NCI-H128 (cell line): ENCODE data around the gene C2CD4D.

Source experiments
- DNase-seq: peaks from one replicate; lab custom pipeline; 2025; ENCODE audit not compliant: unreplicated experiment; lab: John Stamatoyannopoulos, UW

Gene C2CD4D

DNA sequence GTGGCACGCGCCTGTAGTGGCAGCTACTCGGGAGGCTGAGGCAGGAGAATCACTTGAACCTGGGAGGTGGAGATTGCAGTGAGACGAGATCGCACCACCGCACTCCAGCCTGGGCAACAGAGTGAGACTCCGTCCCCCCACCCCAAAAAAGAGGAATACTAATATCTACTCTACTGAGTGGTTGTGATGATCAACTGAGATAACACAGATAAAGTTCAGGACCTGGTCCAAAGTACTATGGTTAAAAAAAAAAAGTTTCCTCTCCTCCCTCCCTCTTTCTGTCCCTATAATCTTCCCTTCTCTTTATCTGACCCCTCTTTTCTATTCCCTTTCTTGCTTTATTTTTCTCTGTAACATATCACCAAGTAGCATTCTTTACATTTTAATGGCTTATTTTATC is 4.0 kb downstream of the C2CD4D start:
- no peak for DNase-seq

DNA sequence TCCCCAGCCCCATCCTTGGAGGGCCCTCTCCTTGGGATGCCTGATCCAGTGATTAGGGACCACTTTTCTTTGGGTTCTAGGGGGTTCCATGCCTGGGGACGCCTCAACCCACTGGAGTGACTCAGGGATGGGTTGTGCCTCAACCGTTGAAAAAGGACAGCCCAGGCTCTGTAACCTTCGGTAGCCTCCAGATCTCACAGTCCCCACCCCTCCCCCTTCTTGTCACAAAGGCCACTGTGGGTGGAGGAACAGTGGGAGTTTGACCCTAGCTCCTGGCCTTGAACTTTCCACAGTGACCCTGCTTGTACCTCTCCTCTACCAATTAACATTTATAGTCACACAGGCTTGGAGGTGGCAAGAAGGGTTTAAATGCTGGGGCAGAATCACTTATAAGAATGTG is 5.4 kb downstream of the C2CD4D start:
- no peak for DNase-seq

DNA sequence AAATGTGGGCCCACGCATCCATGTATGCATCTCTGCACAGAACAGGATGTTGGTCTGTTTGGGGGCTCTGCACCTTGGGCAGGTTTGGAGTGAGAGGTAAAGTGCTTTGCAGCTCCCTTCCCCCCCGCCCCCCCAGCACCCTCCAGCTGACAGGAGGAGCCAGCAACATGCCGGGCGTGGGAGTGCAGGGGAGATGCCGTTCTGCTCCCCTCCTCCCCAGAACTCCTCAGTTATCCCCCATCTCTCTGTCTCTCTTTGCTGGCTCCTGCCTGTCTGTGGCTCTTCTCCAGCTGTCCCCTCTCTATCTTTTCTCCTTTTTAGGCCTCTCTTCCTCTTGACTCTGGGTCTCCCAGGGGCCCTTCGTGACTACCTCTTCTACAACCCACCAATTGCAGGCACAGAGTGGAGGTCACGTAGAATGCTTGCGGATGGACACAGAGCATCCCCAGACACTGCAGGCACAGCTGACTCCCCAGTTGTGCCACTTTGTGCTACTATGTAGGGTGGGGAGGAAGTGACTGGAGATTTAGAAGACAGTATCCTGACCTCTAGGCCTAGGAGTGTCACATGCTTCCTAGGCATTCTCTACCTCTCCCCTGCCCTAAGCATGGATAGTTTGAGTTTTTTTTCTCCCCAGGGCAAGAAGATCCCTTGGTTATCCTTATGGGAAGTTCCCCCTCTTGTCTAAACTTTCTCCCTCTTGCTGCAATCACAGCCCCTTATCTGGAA is 6.3 kb downstream of the C2CD4D start:
- DNase-seq = no peak

DNA sequence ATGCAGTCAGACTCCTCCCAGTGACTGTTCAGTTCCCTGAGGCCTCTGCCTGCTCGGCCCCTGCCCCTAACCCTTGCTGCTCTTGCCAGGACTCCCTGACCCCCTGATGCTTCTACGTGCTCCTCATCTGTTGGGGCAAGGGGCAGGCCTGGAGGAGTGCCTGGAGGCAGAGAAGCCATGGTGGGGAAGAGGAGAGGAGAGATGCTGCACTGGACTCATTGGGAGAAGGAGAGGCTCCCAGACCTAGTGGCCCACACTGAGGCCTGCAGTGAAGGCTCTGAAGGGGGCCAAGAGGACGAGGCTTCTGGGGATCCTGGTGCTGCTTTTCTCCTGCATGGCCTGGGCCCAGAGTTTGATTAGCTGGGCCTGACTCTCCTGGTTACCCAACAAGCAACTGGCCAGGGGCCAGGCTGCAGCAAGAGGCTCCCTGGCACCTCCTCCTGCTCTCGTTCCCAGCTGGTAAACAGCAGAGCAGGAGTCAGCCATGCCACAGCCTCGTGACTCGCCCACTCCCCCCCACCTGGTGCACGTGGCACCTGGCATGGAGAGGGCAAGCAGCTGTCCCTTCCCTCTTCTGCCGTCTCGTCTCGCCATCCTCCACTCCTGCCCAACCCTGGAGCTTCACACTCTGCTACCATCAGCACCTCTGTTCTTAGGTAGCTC is 7.2 kb downstream of the C2CD4D start:
- peak; percentile 72 for DNase-seq

DNA sequence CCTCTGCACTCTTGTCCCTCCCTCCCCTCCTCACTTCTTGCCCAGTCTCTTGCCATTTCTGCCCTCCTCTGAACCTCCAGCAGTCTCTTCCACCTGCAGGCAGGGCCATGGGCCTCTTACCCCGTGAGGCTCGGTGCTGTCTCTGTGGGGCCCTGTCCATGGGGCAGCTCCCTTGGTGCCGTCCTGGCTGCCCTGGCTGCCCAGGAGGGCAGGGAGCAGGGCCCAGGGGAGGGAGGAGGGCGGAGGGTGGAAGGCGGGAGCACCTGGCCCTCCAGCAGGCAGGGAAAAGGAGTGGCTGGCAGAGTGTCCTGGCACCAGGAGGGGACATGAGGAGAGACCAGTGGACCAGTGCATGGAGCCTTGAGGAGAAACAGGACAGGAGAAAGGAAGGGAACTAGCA is 8.0 kb downstream of the C2CD4D start, which contains the start of gene RORC:
RORC (minus strand) TSS at position 198 of the 400 bp plus-strand sequence; CDS start at position 160, 38 bp downstream.
- no peak for DNase-seq

DNA sequence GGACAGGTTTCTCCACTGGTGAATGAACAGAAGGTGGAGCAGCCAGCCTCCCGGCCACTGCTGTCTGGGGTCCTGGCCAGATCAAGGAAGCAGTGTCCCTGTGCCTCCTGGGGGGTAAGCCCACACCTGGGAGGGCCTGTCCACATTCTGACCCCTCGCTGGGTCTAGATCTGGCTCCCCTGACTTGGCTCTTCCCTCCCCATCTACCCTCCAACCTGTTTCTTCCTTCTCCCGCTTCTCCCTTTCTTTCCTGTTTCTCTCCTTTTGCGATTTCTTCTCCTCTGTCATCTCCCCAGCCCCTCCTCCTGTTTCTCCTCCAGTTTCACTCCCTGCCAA is 8.4 kb downstream of the C2CD4D start:
- no peak for DNase-seq

DNA sequence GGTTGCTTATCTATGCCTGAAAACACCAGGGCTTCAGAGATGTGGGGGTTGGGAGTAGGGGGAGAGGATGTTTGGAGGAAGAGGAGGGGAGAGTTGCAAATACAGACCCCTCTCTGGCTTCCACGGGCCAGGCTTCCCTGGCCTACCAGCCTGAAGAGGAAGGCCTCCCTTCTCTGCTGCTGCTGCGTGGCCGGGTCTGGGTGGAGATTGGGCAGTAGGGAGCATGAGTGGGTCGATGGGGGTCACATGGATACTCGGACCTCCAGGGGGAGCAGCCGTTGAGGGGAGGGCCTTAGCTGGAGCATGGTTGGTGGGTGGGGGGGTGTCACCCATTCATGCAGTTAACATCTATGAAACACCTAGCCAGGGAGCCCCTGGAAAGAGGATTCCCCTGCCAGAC is 9.6 kb downstream of the C2CD4D start:
- no peak for DNase-seq

DNA sequence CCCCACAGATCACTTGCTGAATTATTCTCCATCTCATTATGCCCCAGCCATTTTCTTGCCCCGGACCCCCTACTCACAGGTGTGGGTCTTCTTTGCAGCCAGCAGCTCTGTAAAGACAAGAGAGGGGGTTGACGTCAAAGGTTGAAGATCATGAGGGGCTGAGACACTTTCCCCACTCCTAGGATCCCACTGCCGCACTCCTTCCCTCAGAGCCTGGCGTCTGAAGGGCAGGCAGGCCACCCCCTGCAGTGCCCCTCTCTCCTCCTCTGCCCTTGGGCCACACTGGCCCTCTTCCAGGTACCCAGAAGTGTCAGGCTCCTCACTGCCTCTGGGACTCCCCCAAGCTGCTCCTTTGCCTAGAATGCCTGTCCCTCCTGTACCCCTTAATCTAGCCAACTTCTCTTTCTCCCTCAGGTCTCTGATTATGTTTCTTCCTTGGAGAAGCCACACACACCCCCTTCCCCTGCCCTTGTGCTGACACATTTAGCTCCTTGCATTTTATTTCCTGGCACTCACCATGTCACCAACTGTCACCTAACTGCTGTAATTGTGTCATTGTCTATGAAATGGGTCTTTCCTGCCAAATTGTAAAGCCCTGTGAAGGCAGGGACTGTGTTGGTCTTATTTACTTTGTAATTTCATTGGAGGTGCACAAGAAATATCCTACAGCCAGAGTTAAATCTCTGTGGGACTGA is 10.1 kb downstream of the C2CD4D start:
- no peak for DNase-seq

DNA sequence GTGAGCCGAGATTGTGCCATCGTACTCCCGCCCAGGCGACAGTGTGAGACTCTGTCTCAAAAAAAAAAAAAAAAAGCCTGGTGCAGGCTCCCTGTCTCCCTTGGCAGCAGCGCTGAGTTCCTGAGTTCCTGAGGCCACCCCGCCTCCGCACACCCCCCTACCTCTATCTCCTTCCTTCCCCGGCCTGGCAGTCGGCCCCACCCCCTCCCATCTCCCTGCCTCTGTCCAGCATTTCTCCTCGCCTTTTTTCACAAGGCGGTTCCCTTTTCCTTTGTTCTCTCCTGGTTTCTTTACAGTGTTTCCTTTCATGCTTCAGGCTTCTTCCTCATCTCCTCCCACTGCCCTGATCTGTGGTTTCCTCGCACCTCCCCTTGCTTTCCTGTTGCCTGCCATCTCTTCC is 10.7 kb downstream of the C2CD4D start:
- no peak for DNase-seq

DNA sequence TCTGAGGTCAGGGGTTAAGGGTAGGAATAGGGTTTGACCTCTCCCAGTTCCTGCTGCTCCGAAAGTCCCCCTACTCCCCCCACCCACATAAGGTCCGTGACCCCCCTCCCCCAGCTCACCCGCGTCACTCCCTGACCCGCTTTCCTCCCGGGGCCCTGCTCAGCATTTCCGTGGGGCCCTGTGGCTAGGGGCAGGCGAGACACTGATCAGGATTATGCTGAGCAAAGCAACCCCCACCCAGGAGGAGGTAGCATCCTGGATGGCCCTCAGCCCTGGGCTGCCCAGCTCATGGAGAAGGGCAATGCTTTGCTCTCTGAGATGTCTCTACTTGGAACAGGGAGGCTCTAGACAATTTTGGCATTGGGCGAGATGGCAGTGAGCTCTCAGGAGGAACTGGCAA is 11.8 kb downstream of the C2CD4D start:
- DNase-seq = no peak

DNA sequence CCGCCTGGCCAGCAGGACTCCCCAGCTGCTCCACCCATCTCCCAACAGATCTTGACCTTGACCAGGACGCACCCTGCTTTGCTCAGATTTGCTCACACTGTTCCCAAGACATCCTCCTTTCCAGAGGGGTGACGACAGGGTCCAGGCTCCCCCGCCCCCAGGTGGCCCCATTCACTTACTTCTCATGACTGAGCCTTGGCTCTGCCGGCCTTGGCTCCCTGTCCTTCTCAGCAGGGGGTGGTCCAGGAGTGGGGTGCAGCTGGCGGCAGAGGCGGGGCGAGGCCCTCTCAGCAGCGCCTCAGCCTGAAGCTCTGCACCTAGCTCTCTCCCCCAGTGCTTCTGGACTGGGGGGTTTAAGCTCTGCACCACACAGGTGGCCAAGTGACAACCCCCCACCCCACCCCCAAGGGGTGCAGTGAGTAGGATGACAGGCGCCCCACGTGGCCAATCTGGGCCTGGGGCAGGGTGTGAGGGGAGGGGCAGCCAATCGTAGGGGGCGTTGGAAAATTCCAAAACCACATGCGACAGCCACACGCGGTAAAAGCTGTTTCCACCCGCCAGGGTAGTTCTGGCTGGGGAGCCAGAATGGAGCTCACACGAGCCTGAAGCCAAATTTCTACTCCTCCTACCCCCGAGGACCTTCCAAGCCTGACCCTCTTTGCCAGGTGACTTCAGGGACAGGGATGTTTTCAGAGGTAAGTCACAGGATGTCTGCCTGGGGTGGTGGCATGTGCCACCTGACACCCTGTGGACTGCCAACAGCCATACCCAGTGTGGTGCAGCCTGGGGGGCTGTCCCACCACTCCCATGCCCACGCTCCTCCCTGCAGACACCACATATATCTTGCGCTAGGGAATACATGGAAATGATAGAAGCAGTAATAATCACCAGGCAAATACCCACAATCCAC is 13.6 kb downstream of the C2CD4D start:
- no peak for DNase-seq

DNA sequence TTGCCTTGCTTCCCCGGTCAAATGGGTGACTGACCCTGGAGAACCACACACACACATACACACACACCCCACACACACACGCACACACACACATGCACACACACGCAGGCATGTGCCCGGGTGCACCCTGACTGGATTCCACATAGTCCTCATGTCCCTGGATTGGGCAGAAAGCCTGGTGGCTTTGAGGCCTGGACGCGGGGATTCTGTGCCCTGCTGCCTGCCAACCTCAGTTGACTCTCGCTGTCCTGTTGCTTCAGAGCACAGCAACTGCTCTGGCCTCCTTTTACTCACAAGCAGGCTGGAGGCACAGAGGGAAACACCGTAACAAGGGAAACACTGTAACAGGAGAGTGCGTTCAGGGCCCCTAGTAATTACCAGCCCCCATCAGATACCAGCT is 14.4 kb downstream of the C2CD4D start:
- no peak for DNase-seq

DNA sequence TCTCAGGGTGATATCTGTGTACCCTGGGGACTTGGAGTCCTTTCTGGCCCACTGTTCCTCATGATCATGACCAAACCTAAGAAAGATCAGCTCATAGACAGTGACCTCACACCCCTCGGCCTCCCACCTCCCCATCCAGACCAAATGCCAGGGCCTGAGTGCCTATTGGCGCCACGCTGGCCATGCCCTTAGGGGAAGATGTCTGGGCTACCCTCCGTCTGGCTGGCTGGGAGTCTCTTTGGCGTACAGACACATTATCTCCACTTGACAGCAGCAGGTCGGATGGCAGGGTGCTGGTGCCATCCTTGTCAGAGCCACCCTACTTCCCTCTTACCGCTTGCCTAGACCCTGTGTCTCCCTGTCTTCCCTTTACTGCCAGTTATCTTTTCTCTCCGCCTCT is 16.4 kb downstream of the C2CD4D start:
- DNase-seq = no peak

DNA sequence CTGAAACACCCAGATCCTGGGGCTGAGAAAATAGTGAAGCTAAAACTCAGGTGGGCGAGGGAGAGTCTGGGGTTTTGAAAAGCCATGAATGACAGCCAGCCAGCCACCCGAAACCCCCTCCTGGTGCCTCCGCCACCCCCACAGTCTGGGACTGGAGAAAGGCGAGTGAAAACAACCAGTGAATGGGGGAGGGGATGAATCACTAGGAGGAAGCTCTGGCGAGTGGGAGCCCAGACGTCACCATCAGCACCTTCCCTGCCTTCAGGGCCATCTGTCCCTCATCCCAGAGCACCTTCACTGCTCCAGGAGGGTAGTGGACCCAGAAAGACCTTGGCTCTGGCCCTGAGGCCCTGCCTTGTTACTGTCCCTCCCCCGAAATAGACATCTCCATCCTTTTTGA is 17.2 kb downstream of the C2CD4D start:
- DNase-seq = no peak

DNA sequence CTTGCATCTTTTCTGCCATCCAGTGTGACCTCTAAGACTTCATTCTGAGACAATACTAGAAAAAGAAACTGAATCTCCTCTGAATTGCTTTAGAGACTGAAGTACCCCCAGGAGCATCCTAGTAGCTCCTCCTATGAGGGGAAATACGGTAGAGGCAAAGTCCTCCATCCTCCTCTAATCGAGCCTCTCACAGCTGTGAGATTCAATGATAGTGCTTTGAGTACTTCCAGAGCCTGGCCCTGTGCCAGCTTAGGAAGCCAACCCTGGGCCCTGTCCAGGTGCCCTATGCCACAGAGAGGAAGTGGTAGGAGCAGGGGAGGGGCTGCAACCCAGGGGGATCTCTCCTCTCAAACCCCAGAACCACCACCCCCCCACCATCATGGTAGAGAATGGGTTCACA is 18.7 kb downstream of the C2CD4D start:
- DNase-seq = peak; percentile 65

DNA sequence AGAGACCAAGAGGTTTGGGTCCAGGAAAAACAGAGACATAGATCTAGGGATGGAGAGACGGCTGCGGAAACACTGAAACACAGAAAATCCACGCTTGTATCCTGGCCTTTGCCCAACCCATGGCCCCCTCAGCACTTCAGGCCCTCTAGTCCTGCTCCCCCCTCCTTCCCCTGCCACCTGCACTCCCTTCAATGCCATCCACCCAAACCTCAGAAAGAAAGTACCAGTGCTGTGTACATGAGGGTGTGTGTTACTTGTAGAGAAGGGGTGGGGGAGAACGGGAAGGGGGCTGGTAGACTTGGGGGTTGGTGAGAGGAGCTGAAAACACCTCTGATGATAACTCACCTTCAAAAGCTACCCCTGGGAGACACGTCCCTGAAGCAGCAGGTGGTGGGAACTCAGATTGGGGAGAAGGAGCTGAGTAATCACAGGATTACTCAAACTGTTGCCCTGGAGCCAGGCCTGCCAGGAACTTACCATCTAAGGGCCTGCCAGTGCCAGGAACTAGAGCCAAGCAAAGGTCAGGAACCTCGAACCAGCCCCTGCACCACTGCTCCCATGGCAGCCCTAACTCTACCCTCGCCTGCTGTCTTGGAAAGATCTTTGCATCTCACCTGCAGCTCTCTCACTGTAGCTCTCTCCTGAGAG is 19.5 kb downstream of the C2CD4D start:
- no peak for DNase-seq

DNA sequence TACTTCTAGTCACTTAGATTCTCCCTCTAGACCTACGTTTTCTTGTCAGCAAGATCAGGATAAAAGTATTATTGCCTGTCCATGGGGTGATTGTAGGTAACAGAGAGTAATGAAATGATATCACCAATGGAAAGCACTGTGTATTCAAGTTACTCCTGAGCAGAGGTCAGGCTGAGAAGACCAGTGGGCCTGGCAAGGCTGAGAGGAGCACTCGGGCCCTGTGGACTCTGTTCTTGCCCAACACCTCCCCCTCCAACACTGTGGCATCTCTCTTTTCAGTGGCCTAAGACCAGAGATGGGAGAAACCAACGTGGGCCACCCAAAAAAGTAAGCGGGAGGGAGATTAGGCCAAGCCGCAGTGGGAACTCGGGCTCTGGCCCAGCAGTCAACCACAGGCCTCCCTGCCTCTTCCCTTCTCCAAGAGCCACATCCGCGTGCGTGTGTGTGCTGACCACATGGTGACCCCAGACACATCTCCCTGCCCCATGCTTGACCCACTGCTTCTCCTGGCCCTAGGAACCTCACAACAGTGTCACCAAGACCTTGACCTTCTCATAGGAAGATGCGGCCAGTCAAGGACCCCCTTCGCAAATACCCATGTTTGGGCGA is 20.3 kb downstream of the C2CD4D start:
- DNase-seq = no peak

DNA sequence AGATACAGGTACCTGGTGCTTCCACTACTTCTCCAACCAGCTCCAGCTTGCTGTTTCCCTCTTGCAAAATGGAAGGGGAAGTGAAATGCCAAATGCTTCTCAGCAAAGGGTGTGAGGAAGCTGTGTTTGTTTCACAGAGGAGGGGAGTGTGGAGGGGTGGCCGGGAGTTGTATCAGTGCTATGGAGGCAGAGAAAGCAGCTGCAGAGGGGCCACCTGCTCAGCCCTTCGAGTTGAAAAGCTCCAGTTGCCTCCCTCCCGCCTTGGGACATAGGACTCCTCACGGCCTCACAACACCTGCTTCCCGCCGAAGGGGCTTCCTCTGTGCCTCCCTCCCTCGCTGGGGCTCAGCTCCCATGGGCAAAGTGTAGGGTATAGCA is 22.3 kb downstream of the C2CD4D start:
- DNase-seq = no peak

DNA sequence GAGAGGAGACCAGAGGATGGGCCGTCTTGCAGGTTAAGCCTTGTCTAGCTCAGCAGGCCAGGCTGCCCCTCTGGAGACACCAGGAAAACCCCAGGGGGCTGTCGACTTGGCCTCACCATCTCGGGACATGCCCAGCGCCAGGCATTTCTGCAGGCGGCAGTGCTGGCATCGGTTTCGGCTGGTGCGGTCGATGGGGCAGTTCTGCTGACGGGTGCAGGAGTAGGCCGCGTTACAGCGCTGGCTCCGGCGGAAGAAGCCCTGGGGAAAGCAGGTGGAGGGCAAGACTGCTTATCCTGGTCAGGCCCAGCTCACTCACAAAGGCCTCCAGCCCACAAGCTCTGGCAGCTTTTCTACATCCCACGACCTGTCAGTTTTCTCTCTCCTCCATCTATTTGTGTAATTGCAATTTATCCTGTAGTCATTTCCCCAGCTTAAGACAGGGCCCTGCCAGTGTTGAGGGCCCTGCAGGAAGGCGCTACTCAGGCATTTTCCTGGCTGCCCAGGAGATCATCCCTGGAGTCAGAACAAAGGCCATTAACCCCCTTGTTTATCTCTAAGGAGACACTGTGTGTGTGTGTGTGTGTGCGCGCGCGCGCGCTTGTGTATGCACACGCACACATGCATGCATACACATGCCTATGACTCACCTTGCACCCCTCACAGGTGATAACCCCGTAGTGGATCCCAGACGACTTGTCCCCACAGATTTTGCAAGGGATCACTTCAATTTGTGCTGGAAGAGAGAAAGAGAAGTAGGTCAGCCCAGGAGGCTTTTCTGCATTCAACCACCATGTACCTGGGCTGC is 22.9 kb downstream of the C2CD4D start:
- DNase-seq = no peak
